Melanocyte of skin (primary cell): ENCODE results near the gene CD46. TPM values are rescaled to one million over a fixed set of nuclear protein-coding genes. Genes with fewer than 3 reads are reported as not detected.

Experiments used
- small RNA-seq, 2 donors: library from RNA; depleted of rRNA; stranded (forward); fragments of <200 nt; gene quantifications; one replicate each; pipeline ENCODE3, GENCODE V24; 2012
- total RNA-seq, 2 donors: library from RNA; depleted of rRNA; stranded (reverse); fragments of >200 nt; gene quantifications; 2 replicates each; pipeline ENCODE4 v1.2.3, GENCODE V29; 2012

Gene CD46
- total RNA-seq: 10 to 100 TPM; 62.6 to 65.4 TPM

GRCh38 chr1:207751790-207752455 is at the start of gene CD46:
Gene CD46, plus strand, starts transcription at chr1:207752054. Its CDS starts 159 bp downstream, at chr1:207752213.

Small RNA genes lying within 50 kb of the gene (small RNA-seq; reads per million reads assigned to genes)
- gene RNA5SP534: 0 reads per million in 2 donors

Other genes starting within 250 kb of the CD46 start
- gene CR1L, start 106.9 kb upstream of the CD46 start, total RNA-seq: under 1 TPM in 1 of 2 donors, not detected in 1; under 0.01 TPM
- under 1 TPM in 1 of 2 donors, not detected in 1; 0.67 TPM for gene CD34, start 159.1 kb downstream of the CD46 start, total RNA-seq